IMR-90 (cell line): Measurements from ENCODE around the gene USP17L27. TPM values are rescaled to one million over a fixed set of nuclear protein-coding genes. Genes with fewer than 3 reads are reported as not detected.

Experiments
- ATAC-seq: fragments of 200-7000 bp; cut with Tn5 transposase; 2 replicates; pipeline ENCODE4 v1.9.1; 2020; ENCODE audit warnings: low read depth, mild to moderate bottlenecking, moderate library complexity
- BruUV-seq: library from RNA; stranded (reverse); fragments of 400-500 nt; replicated peaks from 2 replicates; lab custom pipeline; 2021; lab: Mats Ljungman, UMichigan
- CTCF ChIA-PET: fragments of 300-600 bp; formaldehyde crosslinking; extraction: SDS; loops from one replicate; lab custom pipeline; 2021; ENCODE audit warnings: antibody characterized with exemption; lab: Yijun Ruan, JAX
- POLR2A ChIA-PET: fragments of 300-600 bp; sonication (Branson Sonifier 250); formaldehyde crosslinking; loops from one replicate; lab custom pipeline; 2022; ENCODE audit warnings: antibody characterized with exemption; ENCODE audit not compliant: unreplicated experiment; lab: Charles Lee
- DNase-seq: peaks from one replicate; pipeline ENCODE4 v3.0.0; 2013
- H2AFZ ChIP-seq: replicated peaks from 2 replicates; pipeline ENCODE3; 2013; ENCODE audit warnings: low read length, mild to moderate bottlenecking; ENCODE audit not compliant: poor library complexity
- H2AK5ac ChIP-seq: 2 replicates; pipeline ENCODE4 v1.6.1; 2013; ENCODE audit warnings: low read depth, low read length, inconsistent platforms
- H2AK9ac ChIP-seq: replicated peaks from 2 replicates; pipeline ENCODE3; 2013; ENCODE audit warnings: mild to moderate bottlenecking, low read depth, low read length, moderate library complexity; ENCODE audit not compliant: poor library complexity
- H2BK120ac ChIP-seq: 2 replicates; pipeline ENCODE4 v1.6.1; 2013; ENCODE audit warnings: low read depth, low read length, inconsistent platforms
- H2BK15ac ChIP-seq: 3 replicates; pipeline ENCODE4 v1.6.1; 2013; ENCODE audit warnings: low read depth, low read length, inconsistent platforms
- H2BK20ac ChIP-seq: 2 replicates; pipeline ENCODE4 v1.6.1; 2013; ENCODE audit warnings: low read depth, mild to moderate bottlenecking, inconsistent platforms, low read length, moderate library complexity
- H2BK5ac ChIP-seq: 2 replicates; pipeline ENCODE4 v1.6.1; 2013; ENCODE audit warnings: mild to moderate bottlenecking, low read depth, low read length, inconsistent platforms; ENCODE audit not compliant: poor library complexity, severe bottlenecking
- H3K14ac ChIP-seq: replicated peaks from 2 replicates; pipeline ENCODE4 v1.6.1; 2013; ENCODE audit warnings: low read depth, low read length, inconsistent platforms
- H3K18ac ChIP-seq: 2 replicates; pipeline ENCODE4 v1.6.1; 2013; ENCODE audit warnings: low read depth, low read length, control low read depth
- H3K23ac ChIP-seq: 2 replicates; pipeline ENCODE4 v1.6.1; 2013; ENCODE audit warnings: low read depth, low read length, inconsistent platforms
- H3K27ac ChIP-seq: 2 replicates; pipeline ENCODE4 v1.5.1; 2013; ENCODE audit warnings: mild to moderate bottlenecking, control low read depth, low read length; ENCODE audit not compliant: insufficient read depth
- H3K27me3 ChIP-seq: 2 replicates; pipeline ENCODE4 v1.6.1; 2013; ENCODE audit warnings: low read length; ENCODE audit not compliant: control insufficient read depth, insufficient read depth
- H3K36me3 ChIP-seq: 2 replicates; pipeline ENCODE4 v1.6.1; 2013; ENCODE audit warnings: low read length, mixed read lengths; ENCODE audit not compliant: control insufficient read depth, insufficient read depth
- H3K4ac ChIP-seq: 2 replicates; pipeline ENCODE4 v1.6.1; 2013; ENCODE audit warnings: low read depth, low read length, inconsistent platforms
- H3K4me1 ChIP-seq: 2 replicates; pipeline ENCODE4 v1.6.1; 2013; ENCODE audit warnings: low read length, mixed read lengths; ENCODE audit not compliant: control insufficient read depth, insufficient read depth
- H3K4me2 ChIP-seq: 2 replicates; pipeline ENCODE4 v1.6.1; 2013; ENCODE audit warnings: low read depth, mild to moderate bottlenecking, control low read depth, low read length, moderate library complexity
- H3K4me3 ChIP-seq: 2 replicates; pipeline ENCODE4 v1.5.1; 2013; ENCODE audit warnings: low read depth, mild to moderate bottlenecking, control low read depth, low read length, moderate library complexity; ENCODE audit not compliant: insufficient read depth
- H3K56ac ChIP-seq: 2 replicates; pipeline ENCODE4 v1.6.1; 2013; ENCODE audit warnings: low read length, inconsistent platforms; ENCODE audit not compliant: insufficient read depth; ENCODE audit errors: extremely low read depth
- H3K79me1 ChIP-seq, 2 experiments: 2 replicates each; pipeline ENCODE4 v1.6.1; 2013; ENCODE audit warnings: low read length in 2 of 2, inconsistent platforms in 1 of 2, low read depth in 1 of 2
- H3K9ac ChIP-seq: 2 replicates; pipeline ENCODE4 v1.6.1; 2013; ENCODE audit warnings: low read depth, low read length, control low read depth
- H3K9me1 ChIP-seq: 2 replicates; pipeline ENCODE4 v1.6.1; 2013; ENCODE audit warnings: low read length, inconsistent platforms; ENCODE audit not compliant: insufficient read depth
- H3K9me3 ChIP-seq: 2 replicates; pipeline ENCODE4 v1.6.1; 2013; ENCODE audit warnings: low read length; ENCODE audit not compliant: control insufficient read depth, insufficient read depth
- H4K20me1 ChIP-seq: 2 replicates; pipeline ENCODE4 v1.6.1; 2013; ENCODE audit warnings: low read length, inconsistent platforms; ENCODE audit not compliant: insufficient read depth
- H4K5ac ChIP-seq: 2 replicates; pipeline ENCODE4 v1.6.1; 2013; ENCODE audit warnings: mild to moderate bottlenecking, low read depth, low read length, control low read depth
- H4K8ac ChIP-seq, 2 experiments: 2 replicates each; pipeline ENCODE4 v1.6.1; 2013; ENCODE audit warnings: low read depth in 2 of 2, low read length in 2 of 2, control low read depth in 1 of 2, inconsistent platforms in 1 of 2
- H4K91ac ChIP-seq: 2 replicates; pipeline ENCODE4 v1.6.1; 2013; ENCODE audit warnings: low read depth, low read length, inconsistent platforms; ENCODE audit not compliant: insufficient read depth
- BHLHE40 ChIP-seq: fragments of 150-350 bp; IDR thresholded peaks from 2 replicates; pipeline ENCODE4 v1.6.1; 2016; ENCODE audit warnings: mild to moderate bottlenecking, low read depth, low read length
- CEBPB ChIP-seq: IDR thresholded peaks from 2 replicates; pipeline ENCODE4 v1.6.1; 2012; ENCODE audit warnings: low read depth, low read length, improper control_type of control experiment
- CHD1 ChIP-seq: IDR thresholded peaks from 2 replicates; pipeline ENCODE4 v1.6.1; 2012; ENCODE audit warnings: low read depth, low read length, improper control_type of control experiment
- CTCF ChIP-seq: conservative IDR thresholded peaks from 2 replicates; pipeline ENCODE4 v1.5.1; 2012; ENCODE audit warnings: mild to moderate bottlenecking, low read depth, low read length, improper control_type of control experiment
- ELK1 ChIP-seq: fragments of 150-350 bp; IDR thresholded peaks from 2 replicates; pipeline ENCODE4 v1.6.1; 2016; ENCODE audit warnings: low read depth, mild to moderate bottlenecking, low read length, moderate library complexity, borderline replicate concordance
- FOS ChIP-seq: fragments of 150-350 bp; IDR thresholded peaks from 2 replicates; pipeline ENCODE4 v1.6.1; 2016; ENCODE audit warnings: low read depth, low read length
- MAFK ChIP-seq: IDR thresholded peaks from 2 replicates; pipeline ENCODE4 v1.6.1; 2012; ENCODE audit warnings: low read depth, low read length, improper control_type of control experiment
- MAZ ChIP-seq: IDR thresholded peaks from 2 replicates; pipeline ENCODE4 v1.6.1; 2012; ENCODE audit warnings: low read depth, mild to moderate bottlenecking, low read length, improper control_type of control experiment, moderate library complexity, borderline replicate concordance
- MXI1 ChIP-seq: IDR thresholded peaks from 2 replicates; pipeline ENCODE4 v1.6.1; 2012; ENCODE audit warnings: low read depth, mild to moderate bottlenecking, low read length, moderate library complexity, borderline replicate concordance
- NFE2L2 ChIP-seq: fragments of 150-350 bp; IDR thresholded peaks from 2 replicates; pipeline ENCODE4 v1.6.1; 2016; ENCODE audit warnings: low read depth, mild to moderate bottlenecking, low read length
- POLR2A ChIP-seq: IDR thresholded peaks from 2 replicates; pipeline ENCODE4 v1.6.1; 2012; ENCODE audit warnings: mild to moderate bottlenecking, low read depth, low read length
- RAD21 ChIP-seq: IDR thresholded peaks from 2 replicates; pipeline ENCODE4 v1.6.1; 2012; ENCODE audit warnings: low read length, improper control_type of control experiment
- RCOR1 ChIP-seq: IDR thresholded peaks from 2 replicates; pipeline ENCODE4 v1.6.1; 2012; ENCODE audit warnings: mild to moderate bottlenecking, low read length, improper control_type of control experiment; ENCODE audit not compliant: insufficient replicate concordance
- RFX5 ChIP-seq: IDR thresholded peaks from 2 replicates; pipeline ENCODE4 v1.8.0; 2012; ENCODE audit warnings: low read depth, mild to moderate bottlenecking, low read length, moderate library complexity
- SMC3 ChIP-seq: fragments of 150-350 bp; IDR thresholded peaks from 2 replicates; pipeline ENCODE4 v1.6.1; 2016; ENCODE audit warnings: low read depth, mild to moderate bottlenecking, antibody characterized with exemption, low read length, moderate library complexity
- USF2 ChIP-seq: fragments of 150-350 bp; IDR thresholded peaks from 2 replicates; pipeline ENCODE4 v1.6.1; 2017; ENCODE audit warnings: mild to moderate bottlenecking, antibody characterized with exemption, low read length, low read depth
- WGBS, 2 experiments: methylation state at CpG; one replicate each; pipeline versions ENCODE4 v1.1.5 to v1.1.7; 2013; ENCODE audit warnings: missing lambda C conversion rate in 2 of 2; ENCODE audit not compliant: insufficient read length in 1 of 2; ENCODE audit errors: extremely low coverage in 2 of 2; 5-methylcytosine and 5-hydroxymethylcytosine counted together
- dilution Hi-C: fragments of 300-500 bp; cut with HindIII; formaldehyde crosslinking; loops from one replicate; pipeline ENCODE4 v1.14.3; 2018; ENCODE audit warnings: low sequenced_read_pairs; ENCODE audit not compliant: unreplicated experiment
- in situ Hi-C: fragments of 300-500 bp; cut with MboI; formaldehyde crosslinking; loops from 3 replicates; pipeline ENCODE4 v1.14.3; 2019; ENCODE audit warnings: low sequenced_read_pairs, inconsistent platforms, mixed read lengths
- intact Hi-C: fragments of 100-400 bp; cut with micrococcal nuclease; formaldehyde crosslinking; loops from 2 replicates; pipeline ENCODE4 v1.10.0; 2022
- polyA plus RNA-seq, 3 experiments: library from polyadenylated mRNA; depleted of rRNA; stranded (reverse); fragments of >200 nt; gene quantifications; 2 replicates each; pipeline ENCODE4 v1.2.3, GENCODE V29; 2012; ENCODE audit warnings: low replicate concordance in 1 of 3
- total RNA-seq: library from RNA; depleted of rRNA; stranded (reverse); fragments of >200 nt; gene quantifications from 2 replicates; pipeline ENCODE4 v1.2.3, GENCODE V29; 2012

The USP17L27 gene
- total and polyA plus RNA-seq, 2 of the 4 experiments (the other 2 are of a cell fraction) = not detected

- Histone ChIP-seq H3K23ac (no peak overlapping the region), H2BK120ac (no peak overlapping the region), H2BK20ac (no peak overlapping the region), H4K20me1 (no peaks in the 10 kb centered on the region), H3K4me1 (no peaks in the 10 kb centered on the region), H4K5ac (no peak overlapping the region), H3K18ac (no peak overlapping the region), H3K56ac (no peak overlapping the region), H3K9me3 (no peaks in the 10 kb centered on the region), H3K4me2 (no peak overlapping the region), H4K8ac (no peak overlapping the region), H3K27ac (no peak overlapping the region), H2AK9ac (no peak overlapping the region), H4K91ac (no peak overlapping the region), H3K9me1 (no peaks in the 10 kb centered on the region), H2AK5ac (no peak overlapping the region), H3K36me3 (no peaks in the 10 kb centered on the region), H2BK5ac (no peak overlapping the region), H3K14ac (no peak overlapping the region), H3K27me3 (no peaks in the 10 kb centered on the region), H3K4ac (no peak overlapping the region), H2AFZ (no peak overlapping the region), H3K79me1 (no peaks in the 10 kb centered on the region), H3K4me3 (no peak overlapping the region), H3K9ac (no peak overlapping the region), H2BK15ac (no peak overlapping the region)
- intact Hi-C loops = no loop called here
- dilution Hi-C loops = no loop called here
- ChIA-PET CTCF (no interaction called here), POLR2A (no interaction called here)
- no TSS peak for BruUV-seq
- no CpG with 5 or more reads among the region's 1 CpG for WGBS, 2 experiments
- no peak for DNase-seq
- no peak for ATAC-seq
- in situ Hi-C loops = no loop called here
- no peak for TF ChIP-seq CTCF
- no peak for TF ChIP-seq MXI1
- no peak for TF ChIP-seq MAFK
- no peak for TF ChIP-seq CEBPB
- TF ChIP-seq CHD1 = no peak
- TF ChIP-seq RCOR1 = no peak
- no peak for TF ChIP-seq RFX5
- TF ChIP-seq FOS = no peak
- no peak for TF ChIP-seq RAD21
- no peak for TF ChIP-seq ELK1
- TF ChIP-seq USF2 = no peak
- TF ChIP-seq BHLHE40 = no peak
- TF ChIP-seq MAZ = no peak
- TF ChIP-seq NFE2L2 = no peak
- no peak for TF ChIP-seq SMC3
- TF ChIP-seq POLR2A = no peak
Observed at GRCh38 chr4:9384126-9384525, 40.2 kb downstream of the USP17L27 start.
